Measurements from ENCODE around the gene RNF225. TPM values are rescaled to one million over a fixed set of nuclear protein-coding genes. Genes with fewer than 3 reads are reported as not detected.

Gene RNF225
- total and polyA plus RNA-seq, 9 of the 15 experiments (the other 6 are each of a cell fraction or from before 2014, with no cell fraction given): 0.33 TPM; not detected in 8

DNA sequence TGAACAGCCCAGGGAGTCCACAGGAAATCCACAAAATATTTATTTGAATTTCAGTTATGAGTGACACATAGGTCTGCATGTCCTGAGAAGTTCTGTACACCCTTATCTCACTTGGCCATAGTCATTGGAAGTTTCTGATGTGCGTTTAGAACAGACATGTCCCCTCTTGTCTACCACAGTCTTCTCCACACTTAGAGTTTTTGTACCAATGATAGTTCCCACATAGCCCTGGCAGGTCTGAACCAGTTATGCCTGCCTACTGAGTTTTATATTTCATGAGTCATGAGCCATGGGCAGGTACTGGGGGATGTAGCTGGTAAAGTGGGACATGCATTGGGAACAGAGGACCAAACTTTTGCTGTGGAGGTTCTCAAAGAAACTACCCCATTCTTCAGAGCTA lies 33.2 kb downstream of the RNF225 start:
- ChIA-PET CTCF (ENCODE audit: low intra/inter-chr PET ratio) (no interaction called here), POLR2A (no interaction called here)
- Histone ChIP-seq H3K9me1 (ENCODE audit: control insufficient read depth, insufficient read depth, low read length) (no peaks in the 10 kb centered on the region), H3K27ac (ENCODE audit: extremely low read depth, low read depth, low read length) (no peak overlapping the region), H3K36me3 (ENCODE audit: control insufficient read depth, insufficient read depth, low read length) (0 out of 3 replicates have a peak, but pooled peaks cover 2% of the 10 kb centered on the region), H2AFZ (ENCODE audit: low read depth, low read length) (no peak overlapping the region), H3K79me2 (ENCODE audit: control insufficient read depth, insufficient read depth, low read length) (no peaks in the 10 kb centered on the region), H3K4me2 (ENCODE audit: insufficient read depth, low read length) (no peak overlapping the region), H4K20me1 (replicated peaks; ENCODE audit: control insufficient read depth, insufficient read depth, low read length) (no peaks in the 10 kb centered on the region), H3K9ac (ENCODE audit: insufficient read depth in 1 of 2, low read depth in 2 of 2, low read length in 2 of 2) (no peak overlapping the region), H3K4me1 (replicated peaks in 1 of 2; ENCODE audit: control insufficient read depth in 2 of 2, insufficient read depth in 2 of 2, low read length in 2 of 2) (no peaks in the 10 kb centered on the region), H3K4me3 (no peak overlapping the region), H3K9me3 (replicated peaks; ENCODE audit: control insufficient read depth, insufficient read depth, low read depth, low read length) (no peaks in the 10 kb centered on the region; the same call in none of the 2 replicates), H3K27me3 (ENCODE audit: control insufficient read depth in 2 of 2, insufficient read depth in 2 of 2, low read length in 2 of 2) (no peaks in the 10 kb centered on the region)
- 7% methylated on average over 1 of the region's 1 CpG for WGBS (ENCODE audit: insufficient coverage, low coverage, missing lambda C conversion rate)
- in situ Hi-C loops (cut with MboI): no loop called here
- no TSS peak for BruUV-seq (replicated peaks)
- no peak for DNase-seq (ENCODE audit: extremely low read depth in 1 of 4, low spot score in 3 of 4)
- no peak for FAIRE-seq
- intact Hi-C loops (cut with micrococcal nuclease): no loop called here
- no peak for ATAC-seq
- TF ChIP-seq CHD2 (IDR thresholded peaks at IDR 0.05; ENCODE audit: low read depth, low read length) (no peak), ZNF165 (CRISPR knock-in tag; IDR thresholded peaks at IDR 0.05; ENCODE audit: borderline replicate concordance) (no peak), CREM (IDR thresholded peaks at IDR 0.05; ENCODE audit: low read depth) (no peak), ARHGAP35 (IDR thresholded peaks at IDR 0.05; ENCODE audit: partially characterized antibody) (no peak), ZNF589 (CRISPR knock-in tag; IDR thresholded peaks at IDR 0.05; ENCODE audit: low read depth) (no peak), ETV5 (CRISPR knock-in tag; IDR thresholded peaks at IDR 0.05; ENCODE audit: low read depth) (no peak)
- TF ChIP-seq, protein P1, sequence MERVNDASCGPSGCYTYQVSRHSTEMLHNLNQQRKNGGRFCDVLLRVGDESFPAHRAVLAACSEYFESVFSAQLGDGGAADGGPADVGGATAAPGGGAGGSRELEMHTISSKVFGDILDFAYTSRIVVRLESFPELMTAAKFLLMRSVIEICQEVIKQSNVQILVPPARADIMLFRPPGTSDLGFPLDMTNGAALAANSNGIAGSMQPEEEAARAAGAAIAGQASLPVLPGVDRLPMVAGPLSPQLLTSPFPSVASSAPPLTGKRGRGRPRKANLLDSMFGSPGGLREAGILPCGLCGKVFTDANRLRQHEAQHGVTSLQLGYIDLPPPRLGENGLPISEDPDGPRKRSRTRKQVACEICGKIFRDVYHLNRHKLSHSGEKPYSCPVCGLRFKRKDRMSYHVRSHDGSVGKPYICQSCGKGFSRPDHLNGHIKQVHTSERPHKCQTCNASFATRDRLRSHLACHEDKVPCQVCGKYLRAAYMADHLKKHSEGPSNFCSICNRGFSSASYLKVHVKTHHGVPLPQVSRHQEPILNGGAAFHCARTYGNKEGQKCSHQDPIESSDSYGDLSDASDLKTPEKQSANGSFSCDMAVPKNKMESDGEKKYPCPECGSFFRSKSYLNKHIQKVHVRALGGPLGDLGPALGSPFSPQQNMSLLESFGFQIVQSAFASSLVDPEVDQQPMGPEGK (CRISPR knock-in tag; IDR thresholded peaks at IDR 0.05; ENCODE audit: borderline replicate concordance): no peak
- TF ChIP-seq, protein P2, sequence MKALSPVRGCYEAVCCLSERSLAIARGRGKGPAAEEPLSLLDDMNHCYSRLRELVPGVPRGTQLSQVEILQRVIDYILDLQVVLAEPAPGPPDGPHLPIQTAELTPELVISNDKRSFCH (CRISPR knock-in tag; IDR thresholded peaks at IDR 0.05): no peak
- TF ChIP-seq, protein P2 (tag; IDR thresholded peaks at IDR 0.05): no peak
- TF ChIP-seq, protein P3, sequence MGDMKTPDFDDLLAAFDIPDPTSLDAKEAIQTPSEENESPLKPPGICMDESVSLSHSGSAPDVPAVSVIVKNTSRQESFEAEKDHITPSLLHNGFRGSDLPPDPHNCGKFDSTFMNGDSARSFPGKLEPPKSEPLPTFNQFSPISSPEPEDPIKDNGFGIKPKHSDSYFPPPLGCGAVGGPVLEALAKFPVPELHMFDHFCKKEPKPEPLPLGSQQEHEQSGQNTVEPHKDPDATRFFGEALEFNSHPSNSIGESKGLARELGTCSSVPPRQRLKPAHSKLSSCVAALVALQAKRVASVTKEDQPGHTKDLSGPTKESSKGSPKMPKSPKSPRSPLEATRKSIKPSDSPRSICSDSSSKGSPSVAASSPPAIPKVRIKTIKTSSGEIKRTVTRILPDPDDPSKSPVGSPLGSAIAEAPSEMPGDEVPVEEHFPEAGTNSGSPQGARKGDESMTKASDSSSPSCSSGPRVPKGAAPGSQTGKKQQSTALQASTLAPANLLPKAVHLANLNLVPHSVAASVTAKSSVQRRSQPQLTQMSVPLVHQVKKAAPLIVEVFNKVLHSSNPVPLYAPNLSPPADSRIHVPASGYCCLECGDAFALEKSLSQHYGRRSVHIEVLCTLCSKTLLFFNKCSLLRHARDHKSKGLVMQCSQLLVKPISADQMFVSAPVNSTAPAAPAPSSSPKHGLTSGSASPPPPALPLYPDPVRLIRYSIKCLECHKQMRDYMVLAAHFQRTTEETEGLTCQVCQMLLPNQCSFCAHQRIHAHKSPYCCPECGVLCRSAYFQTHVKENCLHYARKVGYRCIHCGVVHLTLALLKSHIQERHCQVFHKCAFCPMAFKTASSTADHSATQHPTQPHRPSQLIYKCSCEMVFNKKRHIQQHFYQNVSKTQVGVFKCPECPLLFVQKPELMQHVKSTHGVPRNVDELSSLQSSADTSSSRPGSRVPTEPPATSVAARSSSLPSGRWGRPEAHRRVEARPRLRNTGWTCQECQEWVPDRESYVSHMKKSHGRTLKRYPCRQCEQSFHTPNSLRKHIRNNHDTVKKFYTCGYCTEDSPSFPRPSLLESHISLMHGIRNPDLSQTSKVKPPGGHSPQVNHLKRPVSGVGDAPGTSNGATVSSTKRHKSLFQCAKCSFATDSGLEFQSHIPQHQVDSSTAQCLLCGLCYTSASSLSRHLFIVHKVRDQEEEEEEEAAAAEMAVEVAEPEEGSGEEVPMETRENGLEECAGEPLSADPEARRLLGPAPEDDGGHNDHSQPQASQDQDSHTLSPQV (IDR thresholded peaks at IDR 0.05): no peak
- TF ChIP-seq, protein P4, sequence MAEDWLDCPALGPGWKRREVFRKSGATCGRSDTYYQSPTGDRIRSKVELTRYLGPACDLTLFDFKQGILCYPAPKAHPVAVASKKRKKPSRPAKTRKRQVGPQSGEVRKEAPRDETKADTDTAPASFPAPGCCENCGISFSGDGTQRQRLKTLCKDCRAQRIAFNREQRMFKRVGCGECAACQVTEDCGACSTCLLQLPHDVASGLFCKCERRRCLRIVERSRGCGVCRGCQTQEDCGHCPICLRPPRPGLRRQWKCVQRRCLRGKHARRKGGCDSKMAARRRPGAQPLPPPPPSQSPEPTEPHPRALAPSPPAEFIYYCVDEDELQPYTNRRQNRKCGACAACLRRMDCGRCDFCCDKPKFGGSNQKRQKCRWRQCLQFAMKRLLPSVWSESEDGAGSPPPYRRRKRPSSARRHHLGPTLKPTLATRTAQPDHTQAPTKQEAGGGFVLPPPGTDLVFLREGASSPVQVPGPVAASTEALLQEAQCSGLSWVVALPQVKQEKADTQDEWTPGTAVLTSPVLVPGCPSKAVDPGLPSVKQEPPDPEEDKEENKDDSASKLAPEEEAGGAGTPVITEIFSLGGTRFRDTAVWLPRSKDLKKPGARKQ (CRISPR knock-in tag; IDR thresholded peaks at IDR 0.05): no peak
- TF ChIP-seq, protein P5, sequence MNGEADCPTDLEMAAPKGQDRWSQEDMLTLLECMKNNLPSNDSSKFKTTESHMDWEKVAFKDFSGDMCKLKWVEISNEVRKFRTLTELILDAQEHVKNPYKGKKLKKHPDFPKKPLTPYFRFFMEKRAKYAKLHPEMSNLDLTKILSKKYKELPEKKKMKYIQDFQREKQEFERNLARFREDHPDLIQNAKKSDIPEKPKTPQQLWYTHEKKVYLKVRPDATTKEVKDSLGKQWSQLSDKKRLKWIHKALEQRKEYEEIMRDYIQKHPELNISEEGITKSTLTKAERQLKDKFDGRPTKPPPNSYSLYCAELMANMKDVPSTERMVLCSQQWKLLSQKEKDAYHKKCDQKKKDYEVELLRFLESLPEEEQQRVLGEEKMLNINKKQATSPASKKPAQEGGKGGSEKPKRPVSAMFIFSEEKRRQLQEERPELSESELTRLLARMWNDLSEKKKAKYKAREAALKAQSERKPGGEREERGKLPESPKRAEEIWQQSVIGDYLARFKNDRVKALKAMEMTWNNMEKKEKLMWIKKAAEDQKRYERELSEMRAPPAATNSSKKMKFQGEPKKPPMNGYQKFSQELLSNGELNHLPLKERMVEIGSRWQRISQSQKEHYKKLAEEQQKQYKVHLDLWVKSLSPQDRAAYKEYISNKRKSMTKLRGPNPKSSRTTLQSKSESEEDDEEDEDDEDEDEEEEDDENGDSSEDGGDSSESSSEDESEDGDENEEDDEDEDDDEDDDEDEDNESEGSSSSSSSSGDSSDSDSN (IDR thresholded peaks at IDR 0.05; ENCODE audit: borderline replicate concordance in 1 of 2, low read depth in 2 of 2, low read length in 2 of 2): no peak
